ENCODE results near the gene PNMA1. TPM values are rescaled to one million over a fixed set of nuclear protein-coding genes. Genes with fewer than 3 reads are reported as not detected.

The PNMA1 gene
- total RNA-seq, 4 donors from 2014 or later: 4.4 to 11.6 (median 7.0) TPM

- H3K27me3 ChIP-seq: no peaks in the 10 kb centered on the region
- peak overlapping the region; percentile 96 to 100 (median 98) for H3K27ac ChIP-seq
- TF ChIP-seq POLR2A (IDR thresholded peaks at IDR 0.05) (peak in 1 of 2 donors; percentile 37), CTCF (IDR thresholded peaks at IDR 0.05) (peak in 1 of 6 experiments; percentile 2)
- no peaks in the 10 kb centered on the region for H3K9me3 ChIP-seq
- H3K4me1 ChIP-seq: peaks cover 51 to 95% (median 77%) of the 10 kb centered on the region in 4 donors
- no peaks in the 10 kb centered on the region for H3K36me3 ChIP-seq
- peak in 2 of 3 donors; percentile 81 to 86 for DNase-seq
- H3K4me3 ChIP-seq: peak overlapping the region; percentile 14 to 39 (median 33)
Measured at GRCh38 chr14:73753887-73754795, 40.0 kb upstream of the PNMA1 start.

GRCh38 chr14:73753124-73753886 is 39.1 kb upstream of the PNMA1 start:
- Histone ChIP-seq H3K4me3 (peak overlapping the region; percentile 14 to 39 (median 24)), H3K4me1 (peaks cover 51 to 100% (median 79%) of the 10 kb centered on the region in 4 donors), H3K36me3 (no peaks in the 10 kb centered on the region), H3K9me3 (no peaks in the 10 kb centered on the region), H3K27me3 (no peaks in the 10 kb centered on the region), H3K27ac (peak overlapping the region; percentile 96 to 100 (median 98))
- TF ChIP-seq CTCF (IDR thresholded peaks at IDR 0.05) (no peak), POLR2A (IDR thresholded peaks at IDR 0.05) (peak in 1 of 2 donors; percentile 64)
- DNase-seq: peak; percentile 56 to 91 (median 90)

- TF ChIP-seq CTCF (IDR thresholded peaks at IDR 0.05) (peak in 4 of 6 experiments; percentile 10 to 46 (median 34)), POLR2A (IDR thresholded peaks at IDR 0.05) (no peak)
- H3K9me3 ChIP-seq: no peaks in the 10 kb centered on the region
Measured at GRCh38 chr14:73752297-73752992, 38.3 kb upstream of the PNMA1 start.

GRCh38 chr14:73751157-73751691 is 37.0 kb upstream of the PNMA1 start:
- DNase-seq: peak; percentile 44 to 69 (median 46)
- Histone ChIP-seq H3K9me3 (no peaks in the 10 kb centered on the region), H3K4me3 (no peak overlapping the region), H3K36me3 (no peaks in the 10 kb centered on the region), H3K4me1 (peaks cover 52 to 99% (median 79%) of the 10 kb centered on the region in 4 donors), H3K27me3 (no peaks in the 10 kb centered on the region), H3K27ac (peak overlapping the region; percentile 96 to 100 (median 98))
- TF ChIP-seq CTCF (IDR thresholded peaks at IDR 0.05) (no peak), POLR2A (IDR thresholded peaks at IDR 0.05) (no peak)

More at GRCh38 chr14:73752297-73752992, 38.3 kb upstream of the PNMA1 start:
- Histone ChIP-seq H3K27ac (peak overlapping the region; percentile 96 to 100 (median 98)), H3K4me3 (no peak overlapping the region), H3K36me3 (no peaks in the 10 kb centered on the region), H3K4me1 (peaks cover 47 to 99% (median 79%) of the 10 kb centered on the region in 4 donors), H3K27me3 (no peaks in the 10 kb centered on the region)
- DNase-seq: peak; percentile 55 to 78 (median 74)

- H3K27ac ChIP-seq: peak overlapping the region; percentile 96 to 100 (median 98)
- no peaks in the 10 kb centered on the region for H3K9me3 ChIP-seq
- peak in 1 of 3 donors; percentile 12 for DNase-seq
- H3K4me1 ChIP-seq: peaks cover 51 to 99% (median 79%) of the 10 kb centered on the region in 4 donors
- H3K4me3 ChIP-seq: no peak overlapping the region
- TF ChIP-seq POLR2A (IDR thresholded peaks at IDR 0.05) (no peak), CTCF (IDR thresholded peaks at IDR 0.05) (no peak)
- no peaks in the 10 kb centered on the region for H3K27me3 ChIP-seq
- H3K36me3 ChIP-seq: no peaks in the 10 kb centered on the region
Measured at GRCh38 chr14:73750531-73750901, 36.3 kb upstream of the PNMA1 start.

Data from Peyer's patch (tissue), 4 donors.